GM23338 (cell line): ENCODE measurements around the gene SCTR. TPM values are rescaled to one million over a fixed set of nuclear protein-coding genes. Genes with fewer than 3 reads are reported as not detected.

ENCODE experiments used
- ATAC-seq: fragments of 200-7000 bp; cut with Tn5 transposase; 3 replicates; pipeline ENCODE4 v1.9.1; 2020
- DNase-seq: peaks from one replicate; pipeline ENCODE4 v3.0.0-alpha.2; 2015; ENCODE audit warnings: low spot score
- H2AFZ ChIP-seq: fragments of 200-600 bp; sonication (generic); 2 replicates; pipeline ENCODE4 v1.8.0; 2016; ENCODE audit warnings: antibody characterized with exemption, mild to moderate bottlenecking, moderate library complexity
- H3F3A ChIP-seq: fragments of 200-600 bp; sonication (generic); replicated peaks from 2 replicates; pipeline ENCODE4 v1.8.0; 2017; ENCODE audit warnings: antibody characterized with exemption, mixed run types, low read depth
- H3K27ac ChIP-seq: fragments of 200-600 bp; sonication (generic); 2 replicates; pipeline ENCODE4 v1.6.1; 2016; ENCODE audit warnings: low read depth
- H3K27me3 ChIP-seq: fragments of 200-600 bp; sonication (generic); 2 replicates; pipeline ENCODE4 v1.8.0; 2016; ENCODE audit warnings: mild to moderate bottlenecking, mixed run types, moderate library complexity; ENCODE audit not compliant: insufficient read depth
- H3K36me3 ChIP-seq: fragments of 200-600 bp; sonication (generic); 2 replicates; pipeline ENCODE4 v1.8.0; 2016; ENCODE audit warnings: mild to moderate bottlenecking; ENCODE audit not compliant: insufficient read depth
- H3K4me1 ChIP-seq: fragments of 200-600 bp; sonication (generic); 2 replicates; pipeline ENCODE4 v1.8.0; 2016; ENCODE audit warnings: mild to moderate bottlenecking, moderate library complexity; ENCODE audit not compliant: insufficient read depth
- H3K4me2 ChIP-seq: fragments of 200-600 bp; sonication (generic); 2 replicates; pipeline ENCODE4 v1.7.1; 2017; ENCODE audit warnings: mixed run types
- H3K4me3 ChIP-seq: fragments of 200-600 bp; sonication (generic); 2 replicates; pipeline ENCODE4 v1.6.1; 2016; ENCODE audit warnings: mixed run types
- H3K79me2 ChIP-seq: fragments of 200-600 bp; sonication (generic); replicated peaks from 2 replicates; pipeline ENCODE4 v1.8.0; 2017; ENCODE audit warnings: mild to moderate bottlenecking; ENCODE audit not compliant: insufficient read depth
- H3K9me2 ChIP-seq: fragments of 200-600 bp; sonication (generic); 2 replicates; pipeline ENCODE4 v1.8.0; 2017; ENCODE audit not compliant: insufficient read depth
- H4K20me1 ChIP-seq: fragments of 200-600 bp; sonication (generic); replicated peaks from 2 replicates; pipeline ENCODE4 v1.8.0; 2017; ENCODE audit warnings: mild to moderate bottlenecking; ENCODE audit not compliant: insufficient read depth
- H3K27ac Mint-ChIP-seq: 2 replicates; pipeline ENCODE4 v1.8.0; 2020; ENCODE audit warnings: inconsistent platforms, mild to moderate bottlenecking, moderate library complexity, mixed read lengths
- H3K27me3 Mint-ChIP-seq: 3 replicates; pipeline ENCODE4 v1.8.0; 2022; ENCODE audit warnings: low read depth, mild to moderate bottlenecking, moderate library complexity, mixed read lengths, inconsistent platforms; ENCODE audit not compliant: insufficient read depth, poor library complexity
- H3K36me3 Mint-ChIP-seq: 3 replicates; pipeline ENCODE4 v1.8.0; 2021; ENCODE audit warnings: low read depth, mild to moderate bottlenecking, inconsistent platforms, moderate library complexity, mixed read lengths
- H3K4me1 Mint-ChIP-seq: 3 replicates; pipeline ENCODE4 v1.8.0; 2020; ENCODE audit warnings: mild to moderate bottlenecking, inconsistent platforms, mixed read lengths
- H3K4me3 Mint-ChIP-seq: 3 replicates; pipeline ENCODE4 v1.8.0; 2021; ENCODE audit warnings: moderate library complexity, mild to moderate bottlenecking, inconsistent platforms, mixed read lengths
- H3K9me3 Mint-ChIP-seq: 3 replicates; pipeline ENCODE4 v1.8.0; 2020; ENCODE audit warnings: moderate library complexity, mild to moderate bottlenecking, inconsistent platforms, mixed read lengths
- CREB1 ChIP-seq: fragments of 250-450 bp; sonication (Bioruptor Pico); IDR thresholded peaks from 2 replicates; pipeline ENCODE4 v1.5.0; 2020; ENCODE audit warnings: low read depth, mild to moderate bottlenecking, moderate library complexity
- EZH2 ChIP-seq: fragments of 200-600 bp; sonication (generic); IDR thresholded peaks from one replicate; pipeline ENCODE4 v1.8.0; 2017; ENCODE audit warnings: antibody characterized with exemption, mild to moderate bottlenecking, low read depth; ENCODE audit not compliant: unreplicated experiment
- EZH2phosphoT487 ChIP-seq: fragments of 200-600 bp; sonication (generic); IDR thresholded peaks from one replicate; pipeline ENCODE4 v1.8.1; 2018; ENCODE audit warnings: antibody characterized with exemption; ENCODE audit not compliant: unreplicated experiment
- JUNB ChIP-seq: IDR thresholded peaks from one replicate; pipeline ENCODE4 v1.6.1; 2016; ENCODE audit warnings: antibody characterized with exemption; ENCODE audit not compliant: unreplicated experiment
- NANOG ChIP-seq: IDR thresholded peaks from 2 replicates; pipeline ENCODE4 v1.6.1; 2016; ENCODE audit warnings: antibody characterized with exemption, borderline replicate concordance
- POLR2AphosphoS5 ChIP-seq: IDR thresholded peaks from 2 replicates; pipeline ENCODE4 v1.6.1; 2016; ENCODE audit warnings: antibody characterized with exemption, low read depth
- STAT1 ChIP-seq: IDR thresholded peaks from one replicate; pipeline ENCODE4 v1.6.1; 2016; ENCODE audit warnings: antibody characterized with exemption; ENCODE audit not compliant: unreplicated experiment
- ZNF114 ChIP-seq: fragments of 250-450 bp; sonication (Bioruptor Pico); IDR thresholded peaks from 2 replicates; pipeline ENCODE4 v1.5.0; 2020; ENCODE audit warnings: mild to moderate bottlenecking, moderate library complexity
- ZNF331 ChIP-seq: fragments of 250-450 bp; sonication (Bioruptor Pico); IDR thresholded peaks from 2 replicates; pipeline ENCODE4 v1.5.0; 2020; ENCODE audit warnings: low read depth, mild to moderate bottlenecking, moderate library complexity
- polyA plus RNA-seq: library from polyadenylated mRNA; unstranded; fragments of >200 nt; fragmentation: Nextera tagmentation; extraction: Ambion mirVana; gene quantifications from 2 replicates; pipeline ENCODE4 v1.2.1, GENCODE V29; 2016
- total RNA-seq: library from RNA; depleted of rRNA; stranded (reverse); fragments of >200 nt; shearing (Covaris generic); gene quantifications from 2 replicates; pipeline ENCODE4 v1.2.3, GENCODE V29; 2014
- TF ChIP-seq, protein P1 (sequence below): IDR thresholded peaks from one replicate; pipeline ENCODE4 v1.6.1; 2018; ENCODE audit warnings: antibody characterized with exemption; ENCODE audit not compliant: unreplicated experiment
- TF ChIP-seq, protein P2 (sequence below): fragments of 250-450 bp; sonication (Bioruptor Pico); IDR thresholded peaks from 2 replicates; pipeline ENCODE4 v1.5.0; 2020; ENCODE audit warnings: mild to moderate bottlenecking, moderate library complexity
- TF ChIP-seq, protein P3 (sequence below): IDR thresholded peaks from 2 replicates; pipeline ENCODE4 v1.6.1; 2016; ENCODE audit warnings: antibody characterized with exemption
- TF ChIP-seq, protein P4 (sequence below), 2 experiments: fragments of 200-600 bp in 1 of 2; sonication (generic) in 1 of 2; conservative IDR thresholded peaks; 2 replicates each; pipeline versions ENCODE4 v1.5.1 to v1.6.1; 2016 to 2017; ENCODE audit warnings: antibody characterized with exemption in 2 of 2, low read depth in 2 of 2, mild to moderate bottlenecking in 2 of 2, moderate library complexity in 1 of 2

SCTR gene
- total and polyA plus RNA-seq, 2 experiments from 2014 or later: not detected

DNA sequence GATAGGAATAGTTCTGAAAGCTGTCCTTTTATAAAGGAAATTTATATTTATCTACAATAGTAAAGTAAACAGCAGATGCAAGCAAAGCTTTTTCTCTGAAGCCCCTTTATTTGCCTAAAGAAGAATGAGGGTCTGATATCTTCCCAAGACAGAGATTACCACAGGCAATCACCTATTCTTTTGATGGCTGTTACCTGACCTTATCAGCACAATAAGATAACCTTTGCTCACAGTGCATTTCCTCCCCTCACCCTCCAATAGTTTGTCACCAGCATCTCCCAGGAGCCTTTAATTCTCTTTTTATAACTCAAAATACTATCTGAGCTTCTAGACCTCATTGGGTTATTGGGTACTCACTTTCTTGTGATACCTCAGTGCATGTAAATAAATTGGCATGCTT, 13.5 kb upstream of the SCTR start:
- H3K27me3 ChIP-seq: no peaks in the 10 kb centered on the region
- ATAC-seq (no peak), DNase-seq (no peak)
- no peak overlapping the region for H2AFZ ChIP-seq
- no peak overlapping the region for H3K4me3 ChIP-seq
- H3K4me1 ChIP-seq: peaks cover 6% of the 10 kb centered on the region; the same call in 1 of the 2 replicates
- H3K4me3 Mint-ChIP-seq: no peak overlapping the region
- TF ChIP-seq EZH2phosphoT487: no peak
- no peak for TF ChIP-seq CREB1 (CRISPR knock-in tag)
- TF ChIP-seq EZH2: no peak
- TF ChIP-seq NANOG: no peak
- TF ChIP-seq, protein P1, sequence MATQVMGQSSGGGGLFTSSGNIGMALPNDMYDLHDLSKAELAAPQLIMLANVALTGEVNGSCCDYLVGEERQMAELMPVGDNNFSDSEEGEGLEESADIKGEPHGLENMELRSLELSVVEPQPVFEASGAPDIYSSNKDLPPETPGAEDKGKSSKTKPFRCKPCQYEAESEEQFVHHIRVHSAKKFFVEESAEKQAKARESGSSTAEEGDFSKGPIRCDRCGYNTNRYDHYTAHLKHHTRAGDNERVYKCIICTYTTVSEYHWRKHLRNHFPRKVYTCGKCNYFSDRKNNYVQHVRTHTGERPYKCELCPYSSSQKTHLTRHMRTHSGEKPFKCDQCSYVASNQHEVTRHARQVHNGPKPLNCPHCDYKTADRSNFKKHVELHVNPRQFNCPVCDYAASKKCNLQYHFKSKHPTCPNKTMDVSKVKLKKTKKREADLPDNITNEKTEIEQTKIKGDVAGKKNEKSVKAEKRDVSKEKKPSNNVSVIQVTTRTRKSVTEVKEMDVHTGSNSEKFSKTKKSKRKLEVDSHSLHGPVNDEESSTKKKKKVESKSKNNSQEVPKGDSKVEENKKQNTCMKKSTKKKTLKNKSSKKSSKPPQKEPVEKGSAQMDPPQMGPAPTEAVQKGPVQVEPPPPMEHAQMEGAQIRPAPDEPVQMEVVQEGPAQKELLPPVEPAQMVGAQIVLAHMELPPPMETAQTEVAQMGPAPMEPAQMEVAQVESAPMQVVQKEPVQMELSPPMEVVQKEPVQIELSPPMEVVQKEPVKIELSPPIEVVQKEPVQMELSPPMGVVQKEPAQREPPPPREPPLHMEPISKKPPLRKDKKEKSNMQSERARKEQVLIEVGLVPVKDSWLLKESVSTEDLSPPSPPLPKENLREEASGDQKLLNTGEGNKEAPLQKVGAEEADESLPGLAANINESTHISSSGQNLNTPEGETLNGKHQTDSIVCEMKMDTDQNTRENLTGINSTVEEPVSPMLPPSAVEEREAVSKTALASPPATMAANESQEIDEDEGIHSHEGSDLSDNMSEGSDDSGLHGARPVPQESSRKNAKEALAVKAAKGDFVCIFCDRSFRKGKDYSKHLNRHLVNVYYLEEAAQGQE: no peak
- no peak for TF ChIP-seq POLR2AphosphoS5
- TF ChIP-seq, protein P2, sequence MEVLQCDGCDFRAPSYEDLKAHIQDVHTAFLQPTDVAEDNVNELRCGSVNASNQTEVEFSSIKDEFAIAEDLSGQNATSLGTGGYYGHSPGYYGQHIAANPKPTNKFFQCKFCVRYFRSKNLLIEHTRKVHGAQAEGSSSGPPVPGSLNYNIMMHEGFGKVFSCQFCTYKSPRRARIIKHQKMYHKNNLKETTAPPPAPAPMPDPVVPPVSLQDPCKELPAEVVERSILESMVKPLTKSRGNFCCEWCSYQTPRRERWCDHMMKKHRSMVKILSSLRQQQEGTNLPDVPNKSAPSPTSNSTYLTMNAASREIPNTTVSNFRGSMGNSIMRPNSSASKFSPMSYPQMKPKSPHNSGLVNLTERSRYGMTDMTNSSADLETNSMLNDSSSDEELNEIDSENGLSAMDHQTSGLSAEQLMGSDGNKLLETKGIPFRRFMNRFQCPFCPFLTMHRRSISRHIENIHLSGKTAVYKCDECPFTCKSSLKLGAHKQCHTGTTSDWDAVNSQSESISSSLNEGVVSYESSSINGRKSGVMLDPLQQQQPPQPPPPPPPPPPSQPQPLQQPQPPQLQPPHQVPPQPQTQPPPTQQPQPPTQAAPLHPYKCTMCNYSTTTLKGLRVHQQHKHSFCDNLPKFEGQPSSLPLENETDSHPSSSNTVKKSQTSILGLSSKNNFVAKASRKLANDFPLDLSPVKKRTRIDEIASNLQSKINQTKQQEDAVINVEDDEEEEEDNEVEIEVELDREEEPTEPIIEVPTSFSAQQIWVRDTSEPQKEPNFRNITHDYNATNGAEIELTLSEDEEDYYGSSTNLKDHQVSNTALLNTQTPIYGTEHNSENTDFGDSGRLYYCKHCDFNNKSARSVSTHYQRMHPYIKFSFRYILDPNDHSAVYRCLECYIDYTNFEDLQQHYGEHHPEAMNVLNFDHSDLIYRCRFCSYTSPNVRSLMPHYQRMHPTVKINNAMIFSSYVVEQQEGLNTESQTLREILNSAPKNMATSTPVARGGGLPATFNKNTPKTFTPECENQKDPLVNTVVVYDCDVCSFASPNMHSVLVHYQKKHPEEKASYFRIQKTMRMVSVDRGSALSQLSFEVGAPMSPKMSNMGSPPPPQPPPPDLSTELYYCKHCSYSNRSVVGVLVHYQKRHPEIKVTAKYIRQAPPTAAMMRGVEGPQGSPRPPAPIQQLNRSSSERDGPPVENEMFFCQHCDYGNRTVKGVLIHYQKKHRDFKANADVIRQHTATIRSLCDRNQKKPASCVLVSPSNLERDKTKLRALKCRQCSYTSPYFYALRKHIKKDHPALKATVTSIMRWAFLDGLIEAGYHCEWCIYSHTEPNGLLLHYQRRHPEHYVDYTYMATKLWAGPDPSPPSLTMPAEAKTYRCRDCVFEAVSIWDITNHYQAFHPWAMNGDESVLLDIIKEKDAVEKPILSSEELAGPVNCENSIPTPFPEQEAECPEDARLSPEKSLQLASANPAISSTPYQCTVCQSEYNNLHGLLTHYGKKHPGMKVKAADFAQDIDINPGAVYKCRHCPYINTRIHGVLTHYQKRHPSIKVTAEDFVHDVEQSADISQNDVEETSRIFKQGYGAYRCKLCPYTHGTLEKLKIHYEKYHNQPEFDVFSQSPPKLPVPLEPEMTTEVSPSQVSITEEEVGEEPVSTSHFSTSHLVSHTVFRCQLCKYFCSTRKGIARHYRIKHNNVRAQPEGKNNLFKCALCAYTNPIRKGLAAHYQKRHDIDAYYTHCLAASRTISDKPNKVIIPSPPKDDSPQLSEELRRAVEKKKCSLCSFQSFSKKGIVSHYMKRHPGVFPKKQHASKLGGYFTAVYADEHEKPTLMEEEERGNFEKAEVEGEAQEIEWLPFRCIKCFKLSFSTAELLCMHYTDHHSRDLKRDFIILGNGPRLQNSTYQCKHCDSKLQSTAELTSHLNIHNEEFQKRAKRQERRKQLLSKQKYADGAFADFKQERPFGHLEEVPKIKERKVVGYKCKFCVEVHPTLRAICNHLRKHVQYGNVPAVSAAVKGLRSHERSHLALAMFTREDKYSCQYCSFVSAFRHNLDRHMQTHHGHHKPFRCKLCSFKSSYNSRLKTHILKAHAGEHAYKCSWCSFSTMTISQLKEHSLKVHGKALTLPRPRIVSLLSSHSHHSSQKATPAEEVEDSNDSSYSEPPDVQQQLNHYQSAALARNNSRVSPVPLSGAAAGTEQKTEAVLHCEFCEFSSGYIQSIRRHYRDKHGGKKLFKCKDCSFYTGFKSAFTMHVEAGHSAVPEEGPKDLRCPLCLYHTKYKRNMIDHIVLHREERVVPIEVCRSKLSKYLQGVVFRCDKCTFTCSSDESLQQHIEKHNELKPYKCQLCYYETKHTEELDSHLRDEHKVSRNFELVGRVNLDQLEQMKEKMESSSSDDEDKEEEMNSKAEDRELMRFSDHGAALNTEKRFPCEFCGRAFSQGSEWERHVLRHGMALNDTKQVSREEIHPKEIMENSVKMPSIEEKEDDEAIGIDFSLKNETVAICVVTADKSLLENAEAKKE (CRISPR knock-in tag): no peak
- TF ChIP-seq ZNF114 (CRISPR knock-in tag): no peak
- TF ChIP-seq, protein P3, sequence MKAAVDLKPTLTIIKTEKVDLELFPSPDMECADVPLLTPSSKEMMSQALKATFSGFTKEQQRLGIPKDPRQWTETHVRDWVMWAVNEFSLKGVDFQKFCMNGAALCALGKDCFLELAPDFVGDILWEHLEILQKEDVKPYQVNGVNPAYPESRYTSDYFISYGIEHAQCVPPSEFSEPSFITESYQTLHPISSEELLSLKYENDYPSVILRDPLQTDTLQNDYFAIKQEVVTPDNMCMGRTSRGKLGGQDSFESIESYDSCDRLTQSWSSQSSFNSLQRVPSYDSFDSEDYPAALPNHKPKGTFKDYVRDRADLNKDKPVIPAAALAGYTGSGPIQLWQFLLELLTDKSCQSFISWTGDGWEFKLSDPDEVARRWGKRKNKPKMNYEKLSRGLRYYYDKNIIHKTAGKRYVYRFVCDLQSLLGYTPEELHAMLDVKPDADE: no peak
- no peak for TF ChIP-seq ZNF331 (CRISPR knock-in tag)
- TF ChIP-seq STAT1: no peak
- no peak for TF ChIP-seq JUNB
- TF ChIP-seq, protein P4, sequence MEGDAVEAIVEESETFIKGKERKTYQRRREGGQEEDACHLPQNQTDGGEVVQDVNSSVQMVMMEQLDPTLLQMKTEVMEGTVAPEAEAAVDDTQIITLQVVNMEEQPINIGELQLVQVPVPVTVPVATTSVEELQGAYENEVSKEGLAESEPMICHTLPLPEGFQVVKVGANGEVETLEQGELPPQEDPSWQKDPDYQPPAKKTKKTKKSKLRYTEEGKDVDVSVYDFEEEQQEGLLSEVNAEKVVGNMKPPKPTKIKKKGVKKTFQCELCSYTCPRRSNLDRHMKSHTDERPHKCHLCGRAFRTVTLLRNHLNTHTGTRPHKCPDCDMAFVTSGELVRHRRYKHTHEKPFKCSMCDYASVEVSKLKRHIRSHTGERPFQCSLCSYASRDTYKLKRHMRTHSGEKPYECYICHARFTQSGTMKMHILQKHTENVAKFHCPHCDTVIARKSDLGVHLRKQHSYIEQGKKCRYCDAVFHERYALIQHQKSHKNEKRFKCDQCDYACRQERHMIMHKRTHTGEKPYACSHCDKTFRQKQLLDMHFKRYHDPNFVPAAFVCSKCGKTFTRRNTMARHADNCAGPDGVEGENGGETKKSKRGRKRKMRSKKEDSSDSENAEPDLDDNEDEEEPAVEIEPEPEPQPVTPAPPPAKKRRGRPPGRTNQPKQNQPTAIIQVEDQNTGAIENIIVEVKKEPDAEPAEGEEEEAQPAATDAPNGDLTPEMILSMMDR (conservative IDR thresholded peaks at IDR 0.05; ENCODE audit: low read depth in 2 of 2): no peak
- H3K36me3 ChIP-seq: no peaks in the 10 kb centered on the region
- H3K27ac Mint-ChIP-seq: no peak overlapping the region
- H3K79me2 ChIP-seq: no peaks in the 10 kb centered on the region
- H3K4me1 Mint-ChIP-seq: peaks cover 12% of the 10 kb centered on the region; the same call in 2 of the 3 replicates
- H3K4me2 ChIP-seq: no peak overlapping the region
- peaks cover 2% of the 10 kb centered on the region for H3K27me3 Mint-ChIP-seq
- peaks cover 14% of the 10 kb centered on the region; the same call in 2 of the 3 replicates for H3K9me3 Mint-ChIP-seq
- H3F3A ChIP-seq: no peaks in the 10 kb centered on the region
- no peaks in the 10 kb centered on the region for H4K20me1 ChIP-seq
- peaks cover 2% of the 10 kb centered on the region; the same call in 1 of the 3 replicates for H3K36me3 Mint-ChIP-seq
- no peaks in the 10 kb centered on the region for H3K9me2 ChIP-seq
- H3K27ac ChIP-seq: no peak overlapping the region
